Renal cortical epithelial cell (primary cell): ENCODE measurements around the gene PKD2. TPM values are rescaled to one million over a fixed set of nuclear protein-coding genes. Genes with fewer than 3 reads are reported as not detected.

Experiments
- DNase-seq: peaks from one replicate; pipeline ENCODE4 v3.0.0-alpha.2; 2011; ENCODE audit warnings: low read depth
- total RNA-seq: library from RNA; depleted of rRNA; stranded (reverse); fragments of >200 nt; gene quantifications from 2 replicates; pipeline ENCODE4 v1.2.3, GENCODE V29; 2014

PKD2 gene
- total RNA-seq = 29.2 and 189 TPM in 2 replicates

DNA sequence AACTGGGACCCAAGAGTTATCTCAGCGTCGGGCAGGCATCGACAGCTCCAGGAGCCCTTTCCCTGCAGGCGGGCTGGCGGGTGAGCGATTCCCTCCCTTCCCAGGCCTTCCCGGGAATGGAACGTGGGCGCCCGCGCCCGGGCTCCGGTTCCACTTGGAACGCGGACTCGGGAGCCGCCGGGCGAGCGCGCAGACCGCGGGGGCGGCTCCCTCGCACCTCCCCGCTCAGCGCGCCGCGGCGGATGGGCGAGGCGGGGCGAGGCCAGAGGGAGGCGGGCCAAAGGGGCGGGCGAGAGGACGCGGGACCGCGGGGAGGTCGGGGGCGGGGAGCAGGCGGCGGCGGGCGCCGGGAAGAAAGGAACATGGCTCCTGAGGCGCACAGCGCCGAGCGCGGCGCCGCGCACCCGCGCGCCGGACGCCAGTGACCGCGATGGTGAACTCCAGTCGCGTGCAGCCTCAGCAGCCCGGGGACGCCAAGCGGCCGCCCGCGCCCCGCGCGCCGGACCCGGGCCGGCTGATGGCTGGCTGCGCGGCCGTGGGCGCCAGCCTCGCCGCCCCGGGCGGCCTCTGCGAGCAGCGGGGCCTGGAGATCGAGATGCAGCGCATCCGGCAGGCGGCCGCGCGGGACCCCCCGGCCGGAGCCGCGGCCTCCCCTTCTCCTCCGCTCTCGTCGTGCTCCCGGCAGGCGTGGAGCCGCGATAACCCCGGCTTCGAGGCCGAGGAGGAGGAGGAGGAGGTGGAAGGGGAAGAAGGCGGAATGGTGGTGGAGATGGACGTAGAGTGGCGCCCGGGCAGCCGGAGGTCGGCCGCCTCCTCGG, at the start of gene PKD2:
Gene PKD2, plus strand, starts transcription at position 332 of the 818 bp plus-strand sequence. Its CDS starts 99 bp downstream, at position 431.
- peak; percentile 33 for DNase-seq

DNA sequence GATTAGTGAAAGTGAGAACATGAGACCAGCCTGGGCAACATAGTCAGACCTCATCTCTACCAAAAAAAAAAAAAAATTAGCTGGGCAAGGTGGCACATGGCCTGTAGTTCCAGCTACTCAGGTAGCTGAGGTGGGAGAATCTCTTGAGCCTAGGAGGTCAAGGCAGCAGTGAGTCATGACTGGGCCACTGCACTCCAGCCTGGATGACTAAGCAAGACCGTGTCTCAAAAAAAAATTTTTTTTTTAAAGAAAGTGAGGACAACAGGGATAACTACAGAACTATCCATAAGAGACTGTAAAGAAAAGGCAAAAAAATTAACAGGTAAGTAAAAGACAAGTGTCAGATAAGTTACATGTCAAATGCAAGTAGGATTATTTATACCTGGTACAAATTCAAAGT, 45.4 kb upstream of the PKD2 start:
- peak; percentile 89 for DNase-seq

DNA sequence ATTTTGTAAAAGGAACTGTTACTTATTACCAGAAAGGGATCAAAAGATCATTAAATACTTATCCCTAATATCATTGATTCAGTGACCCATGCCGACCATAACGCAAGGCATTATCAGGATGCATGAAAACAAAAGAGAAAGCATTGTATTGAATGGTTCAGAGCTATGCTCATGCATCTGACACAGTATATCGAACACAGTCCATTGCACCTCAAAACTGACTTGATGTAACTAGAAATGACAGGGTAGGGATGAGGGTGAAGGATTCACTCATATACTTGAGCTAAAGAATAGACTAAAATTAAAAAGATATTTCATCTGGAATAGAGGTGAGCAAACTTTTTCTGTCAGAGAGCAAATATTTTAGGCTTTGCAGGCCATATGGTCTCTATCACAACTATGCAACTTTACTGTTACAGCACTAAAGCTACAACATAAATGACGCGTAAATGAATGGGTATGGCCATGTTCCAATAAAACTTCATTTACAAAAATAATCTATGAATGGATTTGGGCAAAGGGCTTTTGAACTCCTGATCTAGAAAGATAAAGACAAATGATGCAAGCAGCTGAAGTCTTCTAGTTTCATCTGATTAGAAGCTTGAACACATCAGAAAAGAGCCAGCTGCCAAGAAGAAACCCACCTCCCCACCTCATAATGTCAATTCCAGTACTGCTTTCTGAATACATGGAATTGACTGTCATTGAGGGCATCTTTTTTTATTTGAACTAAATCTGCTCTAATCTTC, 44.9 kb upstream of the PKD2 start:
- DNase-seq = peak; percentile 33

DNA sequence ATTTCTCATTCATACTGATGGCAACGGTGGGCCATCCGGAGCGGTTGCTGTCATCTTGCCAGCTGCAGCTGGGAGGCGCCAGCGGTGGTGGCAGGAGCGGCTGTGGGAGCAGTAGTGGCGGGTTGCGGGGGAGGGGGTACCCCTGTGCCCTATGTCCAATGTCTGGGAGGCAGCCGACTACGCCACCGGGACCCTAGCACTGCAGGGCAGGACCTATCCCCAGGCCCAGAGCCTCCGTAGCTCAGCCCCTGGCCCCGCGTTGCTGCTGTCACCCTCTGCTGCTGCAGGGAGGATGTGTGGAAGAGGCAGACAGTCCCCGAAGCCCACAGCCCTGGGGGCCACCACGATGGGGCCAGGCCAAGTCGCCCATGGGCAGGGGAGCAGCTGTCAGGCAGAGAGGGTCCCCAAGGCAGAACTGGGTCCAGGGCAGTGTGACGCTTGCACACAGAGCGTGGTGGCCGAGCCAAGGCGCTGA, 41.9 kb upstream of the PKD2 start:
- no peak for DNase-seq

DNA sequence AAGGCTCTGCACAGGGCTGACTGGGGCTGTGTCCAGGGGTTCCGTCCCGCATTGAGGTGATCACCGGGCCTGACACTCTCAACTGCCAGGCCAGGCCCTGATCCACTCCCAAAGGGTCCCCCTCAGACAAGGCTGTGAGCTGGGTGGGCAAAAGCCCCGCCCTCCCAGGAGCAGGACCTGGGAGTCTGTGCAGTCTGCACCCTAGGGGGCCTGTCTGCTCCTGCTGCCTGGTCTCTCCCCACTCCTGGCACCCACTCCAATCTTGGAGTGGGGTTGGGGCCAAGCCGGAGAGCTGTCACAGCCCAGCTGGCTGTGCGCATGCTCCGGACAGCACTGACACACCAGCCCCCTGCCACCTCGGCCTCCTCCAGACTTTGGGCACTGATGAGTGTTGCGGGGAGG, 41.3 kb upstream of the PKD2 start:
- no peak for DNase-seq

DNA sequence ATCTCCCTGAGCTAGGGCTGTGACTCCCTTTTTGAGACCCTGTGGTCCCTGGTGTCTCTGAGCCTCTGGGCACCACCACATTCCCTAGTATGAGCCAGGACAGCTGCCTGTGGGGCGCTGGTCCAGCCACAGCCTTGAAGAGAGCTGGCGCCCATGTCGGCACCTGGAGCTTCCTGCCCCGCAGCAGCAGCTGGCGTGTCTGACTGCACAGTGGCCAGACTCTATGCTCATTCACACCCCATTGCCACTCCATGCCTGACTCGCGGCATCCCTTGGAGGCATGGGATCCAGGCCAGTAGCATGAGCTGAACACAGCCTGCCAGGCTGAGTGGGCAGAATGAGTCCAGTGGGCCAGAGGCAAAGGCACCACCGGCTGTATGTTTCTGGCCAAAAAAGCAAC, 40.2 kb upstream of the PKD2 start:
- no peak for DNase-seq

DNA sequence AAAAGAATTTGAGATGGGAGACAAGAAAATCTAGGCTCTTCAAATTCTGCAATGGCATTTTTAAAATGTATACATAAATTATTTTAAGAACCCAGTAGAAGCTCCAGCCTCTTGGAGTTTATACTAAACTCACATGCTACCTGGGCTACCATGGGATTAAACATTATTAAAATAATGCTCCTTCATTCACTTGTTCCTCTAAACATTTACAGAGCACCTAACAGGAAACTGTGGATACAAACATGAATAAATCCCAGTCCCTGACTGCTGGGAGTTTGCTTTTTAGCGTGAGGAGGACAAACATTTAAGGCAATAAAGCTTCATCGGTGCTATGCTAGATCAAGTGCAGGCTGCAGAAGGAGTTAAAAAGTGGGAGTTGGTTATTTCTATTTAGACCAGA, 37.3 kb upstream of the PKD2 start:
- DNase-seq = peak; percentile 73

DNA sequence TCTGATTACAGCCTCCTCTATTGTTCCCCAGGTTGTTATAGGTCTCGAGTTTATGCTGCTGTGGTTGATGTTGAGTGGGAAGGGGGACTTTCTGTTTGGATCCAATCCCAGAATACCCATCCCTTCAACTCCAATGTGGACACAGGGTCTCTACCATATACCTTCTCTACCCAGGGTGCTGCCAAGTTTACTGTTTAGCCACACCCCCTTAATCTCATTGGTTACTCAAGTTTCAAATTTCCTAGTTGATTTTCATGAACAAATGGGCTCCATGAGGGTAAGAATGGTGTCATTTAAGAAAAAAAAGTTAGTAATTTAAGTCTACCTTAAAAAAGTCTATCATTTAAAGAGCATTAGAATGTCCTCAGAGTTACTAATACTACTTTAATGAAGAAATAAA, 35.6 kb upstream of the PKD2 start:
- no peak for DNase-seq

DNA sequence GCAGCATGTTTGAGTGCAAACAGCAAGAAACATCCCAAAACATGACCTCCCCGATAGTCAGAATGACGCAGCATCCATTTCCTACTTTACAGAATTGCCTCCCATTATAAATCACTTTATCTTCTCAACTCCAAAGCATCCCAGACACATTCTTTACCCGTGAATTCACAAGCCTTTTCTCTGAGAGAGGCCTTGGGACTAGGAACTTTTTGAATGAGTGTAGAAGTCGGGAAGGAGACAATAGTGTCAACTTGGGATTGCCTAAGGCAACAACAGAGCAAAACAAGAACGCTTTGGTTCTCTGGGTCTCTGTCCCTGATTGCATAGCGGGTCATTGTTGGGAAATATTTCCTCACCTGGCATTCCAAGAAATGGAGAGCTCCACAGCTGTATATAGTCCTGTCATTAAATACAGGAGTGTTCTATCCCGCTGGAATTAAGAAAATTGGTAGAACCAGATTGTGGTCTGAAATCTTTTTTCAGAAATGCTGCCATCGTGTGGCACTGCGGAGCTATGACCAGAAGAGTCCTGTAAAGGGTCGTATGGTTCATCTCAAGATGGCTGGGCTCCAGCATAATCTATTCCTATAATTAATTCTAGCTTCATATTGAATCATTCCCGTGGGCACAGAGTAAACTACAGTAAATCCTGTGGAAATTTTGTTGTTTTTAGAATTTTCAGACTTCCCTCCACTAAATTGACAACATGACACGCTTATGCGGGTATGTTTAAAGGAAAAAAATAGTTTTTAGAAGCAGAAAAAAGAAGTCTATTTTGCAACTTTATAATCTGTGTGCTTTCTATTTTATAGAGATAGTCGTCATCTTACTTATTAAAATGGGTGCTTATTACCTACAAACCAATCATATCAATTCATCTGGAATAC, 33.9 kb upstream of the PKD2 start:
- DNase-seq = peak; percentile 95

DNA sequence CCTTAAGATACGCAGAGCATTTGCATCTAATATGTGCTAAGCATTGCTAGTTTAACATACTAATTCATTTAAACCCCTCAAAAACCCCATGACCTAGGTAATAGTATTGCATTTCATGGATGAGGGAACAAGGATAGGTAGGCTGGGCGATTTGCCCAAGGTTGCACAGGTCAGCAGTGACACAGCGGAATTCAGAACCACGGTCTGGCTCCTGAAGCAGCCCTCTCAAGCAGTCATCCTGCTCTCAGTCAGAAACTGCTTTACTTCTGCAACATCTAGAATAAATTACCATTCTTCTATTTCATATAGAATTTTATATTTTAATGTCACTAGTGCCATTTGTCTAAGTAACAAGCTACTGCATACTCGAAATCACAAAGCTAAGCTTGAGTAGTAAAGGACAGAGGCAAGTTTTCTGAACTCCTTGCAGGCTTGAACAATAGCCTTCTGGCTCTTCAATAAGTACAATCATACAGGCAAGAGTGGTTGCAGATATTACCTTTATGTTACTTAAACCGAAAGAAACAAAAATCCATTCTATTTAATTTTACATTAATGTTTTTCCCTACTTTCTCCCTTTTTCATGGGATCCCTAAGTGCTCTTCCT, 32.5 kb upstream of the PKD2 start:
- DNase-seq = peak; percentile 95

DNA sequence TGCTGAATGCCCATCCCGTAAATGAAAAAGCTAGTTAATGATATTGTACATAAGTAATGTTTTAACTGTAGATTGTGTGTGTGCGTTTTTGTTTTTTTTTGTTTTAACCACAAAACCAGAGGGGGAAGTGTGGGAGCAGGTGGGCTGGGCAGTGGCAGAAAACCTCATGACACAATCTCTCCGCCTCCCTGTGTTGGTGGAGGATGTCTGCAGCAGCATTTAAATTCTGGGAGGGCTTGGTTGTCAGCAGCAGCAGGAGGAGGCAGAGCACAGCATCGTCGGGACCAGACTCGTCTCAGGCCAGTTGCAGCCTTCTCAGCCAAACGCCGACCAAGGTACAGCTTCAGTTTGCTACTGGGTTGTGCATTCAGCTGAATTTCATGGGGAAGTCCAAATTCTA, 32.0 kb upstream of the PKD2 start, which contains the start of gene SPP1:
Gene SPP1, plus strand, starts transcription at position 249 of the 400 bp plus-strand sequence. CDS start 1,182 bp downstream, outside the sequence.
- DNase-seq = peak; percentile 98

DNA sequence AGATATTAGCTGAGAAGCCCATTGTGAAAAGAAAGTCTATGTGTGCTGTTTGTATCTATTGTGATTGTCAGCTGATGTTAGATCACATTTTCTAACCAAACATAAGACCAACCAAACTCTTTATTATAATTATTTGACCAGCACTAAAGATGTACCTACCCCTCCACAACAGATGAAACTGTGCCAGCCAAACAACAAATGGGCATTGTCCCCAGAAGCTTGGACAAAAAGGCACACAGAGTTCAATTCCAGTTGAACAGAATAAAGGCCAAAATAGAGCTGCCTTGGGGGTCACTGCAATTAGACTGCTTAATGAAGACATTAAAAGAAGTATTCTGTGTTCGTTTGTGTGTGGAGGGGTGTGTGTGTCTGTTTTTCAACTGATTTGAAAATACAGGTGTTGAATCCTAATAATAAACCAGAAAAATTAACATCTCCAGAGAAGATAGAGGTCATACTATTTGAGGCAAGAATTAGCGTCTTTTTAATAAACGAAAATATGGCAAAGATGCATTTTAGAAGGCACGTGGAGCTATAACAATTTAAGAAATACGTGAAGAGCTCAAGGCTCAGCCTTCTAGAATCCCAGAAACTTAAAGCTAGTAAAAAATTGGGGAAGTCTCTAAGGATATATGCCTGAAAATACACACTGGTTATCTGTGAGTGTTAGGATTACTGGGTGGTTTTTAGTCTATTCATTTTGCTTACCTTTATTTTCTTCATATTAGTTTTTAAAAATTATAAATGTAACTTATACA, 29.7 kb upstream of the PKD2 start:
- no peak for DNase-seq

DNA sequence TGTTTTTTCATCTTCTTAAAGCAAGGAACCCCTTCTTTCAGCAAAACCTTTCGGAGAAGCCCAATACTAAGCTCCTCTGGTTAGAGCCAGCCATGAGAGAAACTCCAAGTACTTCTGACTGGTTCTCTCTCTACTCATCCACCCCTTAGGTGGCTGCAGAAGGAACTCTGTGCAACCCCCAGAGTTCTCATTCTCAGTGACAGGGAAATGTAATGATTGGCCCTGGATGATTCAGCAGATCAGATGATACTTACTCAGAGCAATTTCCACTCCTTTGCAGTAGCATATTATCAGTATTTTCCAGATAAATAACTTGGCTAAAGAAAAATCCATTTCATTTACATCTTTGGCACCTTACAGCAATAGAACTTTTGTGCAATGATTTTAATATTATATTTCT, 28.8 kb upstream of the PKD2 start:
- peak; percentile 75 for DNase-seq

DNA sequence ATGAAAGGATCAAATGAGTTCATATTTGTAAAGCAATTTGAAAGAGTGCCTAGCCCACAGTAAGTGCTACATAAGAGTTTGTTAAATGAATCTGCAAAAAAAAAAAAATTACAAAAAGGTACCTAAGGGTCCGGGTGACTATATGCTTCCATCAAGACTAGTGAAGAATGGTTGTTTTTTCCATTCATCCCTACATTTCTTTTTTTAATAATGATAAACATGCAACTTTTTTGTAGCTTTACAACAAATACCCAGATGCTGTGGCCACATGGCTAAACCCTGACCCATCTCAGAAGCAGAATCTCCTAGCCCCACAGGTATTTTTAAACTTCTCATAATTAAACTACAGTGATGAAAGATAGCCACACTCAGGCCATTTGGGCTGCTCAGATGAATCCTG, 27.6 kb upstream of the PKD2 start:
- DNase-seq = no peak

DNA sequence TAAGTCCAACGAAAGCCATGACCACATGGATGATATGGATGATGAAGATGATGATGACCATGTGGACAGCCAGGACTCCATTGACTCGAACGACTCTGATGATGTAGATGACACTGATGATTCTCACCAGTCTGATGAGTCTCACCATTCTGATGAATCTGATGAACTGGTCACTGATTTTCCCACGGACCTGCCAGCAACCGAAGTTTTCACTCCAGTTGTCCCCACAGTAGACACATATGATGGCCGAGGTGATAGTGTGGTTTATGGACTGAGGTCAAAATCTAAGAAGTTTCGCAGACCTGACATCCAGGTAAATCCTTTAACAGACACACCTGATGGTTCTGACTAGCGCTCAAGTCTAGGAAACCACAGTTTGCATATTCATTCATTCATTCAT, 25.9 kb upstream of the PKD2 start:
- peak; percentile 36 for DNase-seq

DNA sequence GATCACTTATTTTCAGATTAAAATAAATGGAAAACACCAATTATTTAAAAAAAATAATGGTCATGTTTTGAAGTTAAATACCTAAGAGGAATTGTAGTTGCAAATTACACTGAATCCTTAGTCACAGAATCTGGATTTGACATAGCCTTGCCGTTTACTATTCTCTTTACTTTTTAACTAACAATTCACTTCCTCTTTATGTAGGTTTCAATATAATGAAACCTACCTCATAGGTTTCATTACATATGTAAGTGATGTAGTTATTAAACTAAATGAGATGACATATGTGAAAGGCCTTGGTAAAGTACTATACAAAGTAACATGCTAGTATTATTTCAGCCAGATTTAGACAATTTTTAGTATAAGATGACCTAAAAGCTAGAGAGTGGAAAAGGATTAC, 25.4 kb upstream of the PKD2 start:
- peak; percentile 27 for DNase-seq

DNA sequence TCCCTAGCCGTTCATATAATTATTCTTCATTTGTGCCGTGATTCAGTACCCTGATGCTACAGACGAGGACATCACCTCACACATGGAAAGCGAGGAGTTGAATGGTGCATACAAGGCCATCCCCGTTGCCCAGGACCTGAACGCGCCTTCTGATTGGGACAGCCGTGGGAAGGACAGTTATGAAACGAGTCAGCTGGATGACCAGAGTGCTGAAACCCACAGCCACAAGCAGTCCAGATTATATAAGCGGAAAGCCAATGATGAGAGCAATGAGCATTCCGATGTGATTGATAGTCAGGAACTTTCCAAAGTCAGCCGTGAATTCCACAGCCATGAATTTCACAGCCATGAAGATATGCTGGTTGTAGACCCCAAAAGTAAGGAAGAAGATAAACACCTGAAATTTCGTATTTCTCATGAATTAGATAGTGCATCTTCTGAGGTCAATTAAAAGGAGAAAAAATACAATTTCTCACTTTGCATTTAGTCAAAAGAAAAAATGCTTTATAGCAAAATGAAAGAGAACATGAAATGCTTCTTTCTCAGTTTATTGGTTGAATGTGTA, 24.9 kb upstream of the PKD2 start:
- peak; percentile 64 for DNase-seq

DNA sequence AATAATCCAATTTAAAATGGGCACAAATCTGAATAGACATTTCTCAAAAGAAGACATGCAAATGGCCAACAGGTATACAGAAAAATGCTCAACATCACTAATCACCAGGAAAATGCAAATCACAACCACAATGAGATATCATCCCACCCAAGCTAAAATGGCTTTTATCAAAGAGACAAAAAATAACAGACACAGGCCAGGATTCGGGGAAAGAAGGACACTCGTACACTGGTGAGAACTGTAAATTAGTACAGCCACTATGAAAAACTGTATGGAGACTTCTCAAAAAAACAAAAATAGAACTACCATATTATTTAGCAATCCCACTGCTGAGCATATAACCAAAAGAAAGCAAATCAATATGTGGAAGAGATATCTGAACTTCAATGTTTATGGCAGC, 23.4 kb upstream of the PKD2 start:
- DNase-seq = peak; percentile 89

DNA sequence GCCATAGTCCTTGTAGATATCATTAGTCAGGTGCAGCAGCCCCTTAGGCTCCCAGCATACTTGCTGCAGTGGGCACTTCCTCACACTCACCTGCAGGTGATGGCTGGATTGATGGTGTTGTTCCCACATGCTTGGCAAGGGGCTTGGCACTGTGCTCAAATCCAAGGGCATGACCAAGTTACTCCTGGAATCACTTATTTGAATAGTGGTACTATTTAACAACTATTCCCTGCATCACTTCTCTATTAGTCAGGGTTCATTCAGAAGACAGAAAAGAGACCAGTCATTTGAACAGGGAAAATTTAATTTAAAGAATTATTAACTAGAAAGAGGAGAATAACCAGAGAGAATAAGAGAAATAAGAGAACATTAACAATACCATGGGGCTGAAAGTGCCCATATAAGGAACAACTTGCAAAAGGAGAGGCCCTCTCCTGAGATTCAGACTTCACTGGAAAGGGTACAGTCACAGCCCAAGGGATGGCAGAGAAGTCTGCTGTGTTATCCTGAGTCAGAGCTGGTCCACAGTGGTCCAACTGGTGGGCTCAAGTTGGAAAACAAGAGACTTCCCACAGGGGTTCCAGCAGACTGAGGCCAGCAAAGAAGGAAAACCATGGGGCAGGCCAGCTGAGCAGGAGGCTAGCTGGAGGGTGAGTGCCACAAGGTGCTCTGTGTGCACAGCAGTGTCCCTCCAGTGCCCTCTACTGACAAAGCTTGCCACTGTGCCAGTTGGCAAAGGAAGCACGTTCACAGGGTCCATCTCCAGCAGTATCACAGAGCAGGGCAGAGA, 22.1 kb upstream of the PKD2 start:
- DNase-seq = peak; percentile 100

DNA sequence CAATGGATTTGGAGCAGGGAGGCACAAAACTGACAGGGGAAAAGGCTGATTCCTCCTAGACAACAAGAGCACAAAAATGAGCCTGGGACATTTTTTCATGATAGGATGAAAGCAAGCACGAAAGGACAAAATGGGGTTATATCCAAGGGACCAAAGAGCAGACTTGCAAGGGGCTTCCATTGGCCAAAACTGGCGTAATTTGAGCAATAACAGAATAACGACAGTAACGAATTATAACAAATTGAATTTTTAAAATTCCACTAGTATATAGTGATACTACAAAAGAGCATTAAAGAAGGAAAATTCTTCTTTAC, 21.6 kb upstream of the PKD2 start:
- DNase-seq = no peak
